GM12891 (cell line): ENCODE results near the gene AMBP.

Source experiments
- POLR2A ChIP-seq: IDR thresholded peaks from 2 replicates; pipeline ENCODE4 v1.6.1; 2011; ENCODE audit warnings: low read depth, low read length, control low read depth
- POLR2AphosphoS5 ChIP-seq: IDR thresholded peaks from 2 replicates; pipeline ENCODE4 v1.6.1; 2011; ENCODE audit warnings: low read depth, low read length, control low read depth
- SPI1 ChIP-seq: IDR thresholded peaks from 2 replicates; pipeline ENCODE4 v1.6.1; 2011; ENCODE audit warnings: low read depth, low read length, control low read depth
- TAF1 ChIP-seq: IDR thresholded peaks from 2 replicates; pipeline ENCODE4 v1.6.1; 2011; ENCODE audit warnings: low read depth, low read length, control low read depth

DNA sequence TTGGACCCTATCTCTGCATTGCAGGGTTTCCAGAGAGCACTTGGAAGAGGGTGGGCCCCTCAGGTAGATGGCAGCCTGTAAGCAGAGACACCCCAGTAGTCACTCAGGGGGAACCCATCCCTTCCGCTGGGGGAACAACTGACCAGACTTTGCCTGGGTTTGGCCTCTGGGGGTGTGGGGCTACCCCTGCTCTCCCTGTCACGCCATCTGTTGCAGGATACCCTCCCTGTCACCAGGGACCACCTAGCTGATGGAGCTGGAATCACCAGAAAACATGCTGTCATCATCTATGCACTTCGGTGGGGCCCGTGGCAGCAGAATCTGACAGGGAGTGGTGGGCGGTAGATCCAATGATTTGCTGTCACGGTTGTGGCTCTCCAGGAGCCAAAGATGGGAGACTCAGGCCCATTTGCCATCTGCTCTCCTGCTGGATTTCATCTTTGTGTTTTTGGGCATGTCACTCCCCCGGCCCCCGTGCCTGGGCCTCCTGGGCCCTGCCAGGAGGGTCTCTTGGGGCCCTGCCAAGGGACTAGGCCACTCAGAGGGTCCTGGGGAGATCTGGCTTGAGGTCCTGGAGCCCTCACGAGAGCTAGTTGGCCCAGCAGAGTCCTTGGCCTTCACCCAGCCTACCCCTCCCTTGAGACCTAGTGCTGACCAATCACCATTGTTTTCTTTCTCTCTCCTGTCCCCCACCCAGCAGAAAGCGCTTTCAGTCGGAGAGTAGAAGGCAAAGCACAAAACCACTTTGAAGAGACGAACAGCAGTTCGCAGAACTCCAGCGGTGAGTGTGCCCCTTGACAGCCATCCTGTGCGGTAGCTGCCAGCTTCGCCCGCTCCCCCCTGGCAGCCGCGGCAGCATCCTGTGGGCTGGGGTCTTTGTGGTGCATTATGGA lies 45.9 kb downstream of the AMBP start:
- TF ChIP-seq SPI1 (no peak), POLR2A (no peak), TAF1 (no peak), POLR2AphosphoS5 (no peak)
